ENCODE data around the gene KANSL1L. TPM values are rescaled to one million over a fixed set of nuclear protein-coding genes. Genes with fewer than 3 reads are reported as not detected.

The KANSL1L gene
- polyA plus RNA-seq, 1 of the 3 experiments (the other 2 are of a cell fraction) = 5.5 TPM

DNA sequence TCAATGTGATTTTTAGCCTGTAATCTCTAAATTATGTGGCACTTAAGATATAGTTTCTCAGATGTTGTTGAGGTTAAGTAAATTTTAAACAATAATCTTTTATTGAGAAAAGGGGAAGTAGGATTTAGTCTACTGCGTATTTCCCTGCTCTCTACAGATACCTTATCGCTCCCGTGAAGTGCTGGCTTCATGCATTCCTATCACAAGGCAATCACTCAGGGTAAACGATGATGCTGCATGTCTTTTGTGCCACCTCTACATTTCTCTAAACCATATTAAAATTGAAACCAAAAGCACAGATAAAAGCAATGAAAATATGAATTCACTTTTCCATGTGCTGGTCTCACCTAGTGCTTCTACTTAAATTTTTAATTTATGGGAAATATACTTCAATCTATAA is 183.2 kb downstream of the KANSL1L start:
- no peaks in the 10 kb centered on the region for H4K20me1 ChIP-seq (ENCODE audit: insufficient read depth)
- no peaks in the 10 kb centered on the region for H3F3A ChIP-seq (replicated peaks; ENCODE audit: insufficient read depth)
- H3K27me3 ChIP-seq (ENCODE audit: insufficient read depth) = no peaks in the 10 kb centered on the region
- H3K9me3 ChIP-seq = no peaks in the 10 kb centered on the region
- no peak overlapping the region for H3K9ac ChIP-seq
- H3K9me2 ChIP-seq = no peaks in the 10 kb centered on the region
- ChIA-PET POLR2A (no interaction called here), CTCF (interaction anchor here (3.0 kb wide), 1 partner anchor 211 kb away, joined by 11 read pairs; no protein-coding TSS in a partner anchor)
- H2AFZ ChIP-seq (ENCODE audit: low read depth) = no peak overlapping the region
- no peak for TF ChIP-seq SIN3A (IDR thresholded peaks at IDR 0.05; ENCODE audit: borderline replicate concordance, low read depth, low read length)
- TF ChIP-seq EZH2phosphoT487 (IDR thresholded peaks at IDR 0.05; ENCODE audit: borderline replicate concordance, low read depth) = no peak
- TF ChIP-seq, protein P1, sequence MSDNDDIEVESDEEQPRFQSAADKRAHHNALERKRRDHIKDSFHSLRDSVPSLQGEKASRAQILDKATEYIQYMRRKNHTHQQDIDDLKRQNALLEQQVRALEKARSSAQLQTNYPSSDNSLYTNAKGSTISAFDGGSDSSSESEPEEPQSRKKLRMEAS (IDR thresholded peaks at IDR 0.05; ENCODE audit: low read depth) = no peak
- TF ChIP-seq EP300 (IDR thresholded peaks at IDR 0.05; ENCODE audit: borderline replicate concordance in 1 of 2, low read depth in 1 of 2, low read length in 1 of 2) = no peak
- TF ChIP-seq, protein P2, sequence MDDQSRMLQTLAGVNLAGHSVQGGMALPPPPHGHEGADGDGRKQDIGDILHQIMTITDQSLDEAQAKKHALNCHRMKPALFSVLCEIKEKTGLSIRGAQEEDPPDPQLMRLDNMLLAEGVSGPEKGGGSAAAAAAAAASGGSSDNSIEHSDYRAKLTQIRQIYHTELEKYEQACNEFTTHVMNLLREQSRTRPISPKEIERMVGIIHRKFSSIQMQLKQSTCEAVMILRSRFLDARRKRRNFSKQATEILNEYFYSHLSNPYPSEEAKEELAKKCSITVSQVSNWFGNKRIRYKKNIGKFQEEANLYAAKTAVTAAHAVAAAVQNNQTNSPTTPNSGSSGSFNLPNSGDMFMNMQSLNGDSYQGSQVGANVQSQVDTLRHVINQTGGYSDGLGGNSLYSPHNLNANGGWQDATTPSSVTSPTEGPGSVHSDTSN (IDR thresholded peaks at IDR 0.05) = no peak
- TF ChIP-seq NRF1 (IDR thresholded peaks at IDR 0.05; ENCODE audit: low read depth, low read length) = no peak
- no peak for TF ChIP-seq FOXJ3 (CRISPR knock-in tag; IDR thresholded peaks at IDR 0.05)
- no peak for TF ChIP-seq JUND (IDR thresholded peaks at IDR 0.05)
- no peak for TF ChIP-seq FOSL2 (IDR thresholded peaks at IDR 0.05; ENCODE audit: borderline replicate concordance, low read depth)
- 90% methylated on average over 4 of the region's 4 CpGs for WGBS (ENCODE audit: low lambda C conversion rate)
- H3K36me3 ChIP-seq (replicated peaks in 1 of 2; ENCODE audit: control insufficient read depth in 1 of 2, insufficient read depth in 2 of 2, low read length in 1 of 2) = no peaks in the 10 kb centered on the region
- H3K4me3 ChIP-seq (ENCODE audit: low read depth in 2 of 2, low read length in 1 of 2) = no peak overlapping the region
- no peak for DNase-seq
- no peak overlapping the region for H3K4me2 ChIP-seq
- H3K4me1 ChIP-seq (ENCODE audit: control insufficient read depth in 1 of 2, insufficient read depth in 2 of 2, low read depth in 1 of 2, low read length in 1 of 2) = no peaks in the 10 kb centered on the region
- no peak overlapping the region for H3K27ac ChIP-seq (ENCODE audit: low read depth in 2 of 2, low read length in 1 of 2)
- H3K79me2 ChIP-seq (ENCODE audit: insufficient read depth) = no peaks in the 10 kb centered on the region

DNA sequence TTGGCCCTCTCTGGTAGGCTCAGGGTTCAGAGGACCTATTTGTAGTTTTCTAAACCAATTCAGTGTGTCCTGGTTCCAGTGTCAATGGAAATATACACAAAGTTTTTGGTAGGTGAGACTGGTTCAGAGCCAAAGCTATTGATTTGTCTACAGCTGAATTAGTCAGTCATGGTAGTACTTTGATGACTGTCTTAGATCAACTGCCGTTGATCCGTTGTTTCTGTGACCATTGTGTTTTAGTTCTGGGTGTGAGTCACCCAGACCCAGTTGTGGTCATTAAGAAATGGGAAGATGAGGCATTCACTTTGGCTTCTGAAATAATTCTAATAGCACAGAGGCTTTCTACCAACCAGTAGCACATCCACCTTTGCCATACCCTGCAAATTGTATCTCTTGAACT is 184.8 kb downstream of the KANSL1L start:
- TF ChIP-seq MEF2A (IDR thresholded peaks at IDR 0.05; ENCODE audit: borderline replicate concordance, low read depth) (no peak), JUND (IDR thresholded peaks at IDR 0.05) (no peak), RXRA (IDR thresholded peaks at IDR 0.05; ENCODE audit: borderline replicate concordance, low read depth) (no peak), NRF1 (IDR thresholded peaks at IDR 0.05; ENCODE audit: low read depth, low read length) (no peak), RAD21 (IDR thresholded peaks at IDR 0.05; ENCODE audit: low read length) (no peak), SMC3 (IDR thresholded peaks at IDR 0.05; ENCODE audit: low read depth, low read length) (no peak), TAF1 (IDR thresholded peaks at IDR 0.05; ENCODE audit: borderline replicate concordance, low read depth, low read length) (no peak), EP300 (IDR thresholded peaks at IDR 0.05; ENCODE audit: borderline replicate concordance in 1 of 2, low read depth in 1 of 2, low read length in 1 of 2) (no peak)
- TF ChIP-seq, protein P3, sequence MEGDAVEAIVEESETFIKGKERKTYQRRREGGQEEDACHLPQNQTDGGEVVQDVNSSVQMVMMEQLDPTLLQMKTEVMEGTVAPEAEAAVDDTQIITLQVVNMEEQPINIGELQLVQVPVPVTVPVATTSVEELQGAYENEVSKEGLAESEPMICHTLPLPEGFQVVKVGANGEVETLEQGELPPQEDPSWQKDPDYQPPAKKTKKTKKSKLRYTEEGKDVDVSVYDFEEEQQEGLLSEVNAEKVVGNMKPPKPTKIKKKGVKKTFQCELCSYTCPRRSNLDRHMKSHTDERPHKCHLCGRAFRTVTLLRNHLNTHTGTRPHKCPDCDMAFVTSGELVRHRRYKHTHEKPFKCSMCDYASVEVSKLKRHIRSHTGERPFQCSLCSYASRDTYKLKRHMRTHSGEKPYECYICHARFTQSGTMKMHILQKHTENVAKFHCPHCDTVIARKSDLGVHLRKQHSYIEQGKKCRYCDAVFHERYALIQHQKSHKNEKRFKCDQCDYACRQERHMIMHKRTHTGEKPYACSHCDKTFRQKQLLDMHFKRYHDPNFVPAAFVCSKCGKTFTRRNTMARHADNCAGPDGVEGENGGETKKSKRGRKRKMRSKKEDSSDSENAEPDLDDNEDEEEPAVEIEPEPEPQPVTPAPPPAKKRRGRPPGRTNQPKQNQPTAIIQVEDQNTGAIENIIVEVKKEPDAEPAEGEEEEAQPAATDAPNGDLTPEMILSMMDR (IDR thresholded peaks at IDR 0.05) = no peak
- TF ChIP-seq, protein P4, sequence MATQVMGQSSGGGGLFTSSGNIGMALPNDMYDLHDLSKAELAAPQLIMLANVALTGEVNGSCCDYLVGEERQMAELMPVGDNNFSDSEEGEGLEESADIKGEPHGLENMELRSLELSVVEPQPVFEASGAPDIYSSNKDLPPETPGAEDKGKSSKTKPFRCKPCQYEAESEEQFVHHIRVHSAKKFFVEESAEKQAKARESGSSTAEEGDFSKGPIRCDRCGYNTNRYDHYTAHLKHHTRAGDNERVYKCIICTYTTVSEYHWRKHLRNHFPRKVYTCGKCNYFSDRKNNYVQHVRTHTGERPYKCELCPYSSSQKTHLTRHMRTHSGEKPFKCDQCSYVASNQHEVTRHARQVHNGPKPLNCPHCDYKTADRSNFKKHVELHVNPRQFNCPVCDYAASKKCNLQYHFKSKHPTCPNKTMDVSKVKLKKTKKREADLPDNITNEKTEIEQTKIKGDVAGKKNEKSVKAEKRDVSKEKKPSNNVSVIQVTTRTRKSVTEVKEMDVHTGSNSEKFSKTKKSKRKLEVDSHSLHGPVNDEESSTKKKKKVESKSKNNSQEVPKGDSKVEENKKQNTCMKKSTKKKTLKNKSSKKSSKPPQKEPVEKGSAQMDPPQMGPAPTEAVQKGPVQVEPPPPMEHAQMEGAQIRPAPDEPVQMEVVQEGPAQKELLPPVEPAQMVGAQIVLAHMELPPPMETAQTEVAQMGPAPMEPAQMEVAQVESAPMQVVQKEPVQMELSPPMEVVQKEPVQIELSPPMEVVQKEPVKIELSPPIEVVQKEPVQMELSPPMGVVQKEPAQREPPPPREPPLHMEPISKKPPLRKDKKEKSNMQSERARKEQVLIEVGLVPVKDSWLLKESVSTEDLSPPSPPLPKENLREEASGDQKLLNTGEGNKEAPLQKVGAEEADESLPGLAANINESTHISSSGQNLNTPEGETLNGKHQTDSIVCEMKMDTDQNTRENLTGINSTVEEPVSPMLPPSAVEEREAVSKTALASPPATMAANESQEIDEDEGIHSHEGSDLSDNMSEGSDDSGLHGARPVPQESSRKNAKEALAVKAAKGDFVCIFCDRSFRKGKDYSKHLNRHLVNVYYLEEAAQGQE (IDR thresholded peaks at IDR 0.05; ENCODE audit: low read depth, low read length) = no peak
- TF ChIP-seq, protein P5, sequence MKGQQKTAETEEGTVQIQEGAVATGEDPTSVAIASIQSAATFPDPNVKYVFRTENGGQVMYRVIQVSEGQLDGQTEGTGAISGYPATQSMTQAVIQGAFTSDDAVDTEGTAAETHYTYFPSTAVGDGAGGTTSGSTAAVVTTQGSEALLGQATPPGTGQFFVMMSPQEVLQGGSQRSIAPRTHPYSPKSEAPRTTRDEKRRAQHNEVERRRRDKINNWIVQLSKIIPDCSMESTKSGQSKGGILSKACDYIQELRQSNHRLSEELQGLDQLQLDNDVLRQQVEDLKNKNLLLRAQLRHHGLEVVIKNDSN (IDR thresholded peaks at IDR 0.05; ENCODE audit: borderline replicate concordance, low read depth) = no peak
- TF ChIP-seq, protein P2 (IDR thresholded peaks at IDR 0.05) = no peak
- no peak overlapping the region for H3K27ac ChIP-seq (ENCODE audit: low read depth in 2 of 2, low read length in 1 of 2)
- no peaks in the 10 kb centered on the region for H3F3A ChIP-seq (replicated peaks; ENCODE audit: insufficient read depth)
- DNase-seq = no peak
- H4K20me1 ChIP-seq (ENCODE audit: insufficient read depth) = no peaks in the 10 kb centered on the region
- no peak overlapping the region for H3K9ac ChIP-seq
- no peaks in the 10 kb centered on the region for H3K9me3 ChIP-seq
- H3K36me3 ChIP-seq (replicated peaks in 1 of 2; ENCODE audit: control insufficient read depth in 1 of 2, insufficient read depth in 2 of 2, low read length in 1 of 2) = no peaks in the 10 kb centered on the region
- H3K27me3 ChIP-seq (ENCODE audit: insufficient read depth) = no peaks in the 10 kb centered on the region
- ChIA-PET CTCF (interaction anchor here (1.2 to 1.9 kb wide), 3 partner anchors 9 to 216 kb away, joined by 3 to 10 read pairs (median 8); no protein-coding TSS in a partner anchor), POLR2A (no interaction called here)
- no peaks in the 10 kb centered on the region for H3K4me1 ChIP-seq (ENCODE audit: control insufficient read depth in 1 of 2, insufficient read depth in 2 of 2, low read depth in 1 of 2, low read length in 1 of 2)
- H2AFZ ChIP-seq (ENCODE audit: low read depth) = no peak overlapping the region
- H3K4me3 ChIP-seq (ENCODE audit: low read depth in 2 of 2, low read length in 1 of 2) = no peak overlapping the region
- WGBS (ENCODE audit: low lambda C conversion rate) = no CpG with 5 or more reads among the region's 2 CpGs
- H3K79me2 ChIP-seq (ENCODE audit: insufficient read depth) = no peaks in the 10 kb centered on the region
- H3K9me2 ChIP-seq = no peaks in the 10 kb centered on the region
- no peak overlapping the region for H3K4me2 ChIP-seq
